HG03571 (cell line): ENCODE data around the gene EEF1A2.

Source experiments
- ATAC-seq: cut with Tn5 transposase; IDR thresholded peaks from one replicate; pipeline ENCODE4 v1.9.1; 2021; ENCODE audit not compliant: unreplicated experiment

EEF1A2 gene

DNA sequence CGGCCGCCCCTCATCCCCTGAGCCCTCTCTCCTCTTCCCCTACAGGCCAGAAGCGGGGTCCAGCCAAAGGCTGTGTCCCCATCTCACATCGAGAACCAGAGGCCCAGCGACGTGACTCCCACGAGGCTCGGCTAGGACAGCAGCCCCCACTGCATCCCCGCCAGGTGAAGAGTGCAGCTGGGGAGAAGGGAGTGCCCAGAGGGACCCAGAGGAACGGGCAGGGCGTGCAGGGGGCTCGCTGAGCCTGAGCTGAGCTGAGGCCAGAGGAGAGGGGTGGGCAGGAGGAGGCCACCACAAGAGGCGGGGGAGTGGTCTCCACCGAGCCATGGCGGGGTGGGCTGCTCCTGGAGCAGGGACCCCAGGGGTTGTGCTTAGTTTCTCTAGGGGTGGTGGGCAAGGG lies 59.0 kb downstream of the EEF1A2 start:
- ATAC-seq, result no peak

GRCh38 chr20:63438121-63438520 lies 60.8 kb downstream of the EEF1A2 start:
- no peak for ATAC-seq
